GM12872 (cell line): Measurements from ENCODE around the gene MYO7B.

ENCODE experiments used
- TF ChIP-seq, protein P1 (sequence below): IDR thresholded peaks from 3 replicates; pipeline ENCODE4 v1.5.1; 2011; ENCODE audit warnings: low read depth, mild to moderate bottlenecking, low read length, moderate library complexity; ENCODE audit not compliant: insufficient read depth

MYO7B gene

GRCh38 chr2:127535918-127536317 is 435 bp downstream of the MYO7B start:
- TF ChIP-seq, protein P1, sequence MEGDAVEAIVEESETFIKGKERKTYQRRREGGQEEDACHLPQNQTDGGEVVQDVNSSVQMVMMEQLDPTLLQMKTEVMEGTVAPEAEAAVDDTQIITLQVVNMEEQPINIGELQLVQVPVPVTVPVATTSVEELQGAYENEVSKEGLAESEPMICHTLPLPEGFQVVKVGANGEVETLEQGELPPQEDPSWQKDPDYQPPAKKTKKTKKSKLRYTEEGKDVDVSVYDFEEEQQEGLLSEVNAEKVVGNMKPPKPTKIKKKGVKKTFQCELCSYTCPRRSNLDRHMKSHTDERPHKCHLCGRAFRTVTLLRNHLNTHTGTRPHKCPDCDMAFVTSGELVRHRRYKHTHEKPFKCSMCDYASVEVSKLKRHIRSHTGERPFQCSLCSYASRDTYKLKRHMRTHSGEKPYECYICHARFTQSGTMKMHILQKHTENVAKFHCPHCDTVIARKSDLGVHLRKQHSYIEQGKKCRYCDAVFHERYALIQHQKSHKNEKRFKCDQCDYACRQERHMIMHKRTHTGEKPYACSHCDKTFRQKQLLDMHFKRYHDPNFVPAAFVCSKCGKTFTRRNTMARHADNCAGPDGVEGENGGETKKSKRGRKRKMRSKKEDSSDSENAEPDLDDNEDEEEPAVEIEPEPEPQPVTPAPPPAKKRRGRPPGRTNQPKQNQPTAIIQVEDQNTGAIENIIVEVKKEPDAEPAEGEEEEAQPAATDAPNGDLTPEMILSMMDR: no peak

DNA sequence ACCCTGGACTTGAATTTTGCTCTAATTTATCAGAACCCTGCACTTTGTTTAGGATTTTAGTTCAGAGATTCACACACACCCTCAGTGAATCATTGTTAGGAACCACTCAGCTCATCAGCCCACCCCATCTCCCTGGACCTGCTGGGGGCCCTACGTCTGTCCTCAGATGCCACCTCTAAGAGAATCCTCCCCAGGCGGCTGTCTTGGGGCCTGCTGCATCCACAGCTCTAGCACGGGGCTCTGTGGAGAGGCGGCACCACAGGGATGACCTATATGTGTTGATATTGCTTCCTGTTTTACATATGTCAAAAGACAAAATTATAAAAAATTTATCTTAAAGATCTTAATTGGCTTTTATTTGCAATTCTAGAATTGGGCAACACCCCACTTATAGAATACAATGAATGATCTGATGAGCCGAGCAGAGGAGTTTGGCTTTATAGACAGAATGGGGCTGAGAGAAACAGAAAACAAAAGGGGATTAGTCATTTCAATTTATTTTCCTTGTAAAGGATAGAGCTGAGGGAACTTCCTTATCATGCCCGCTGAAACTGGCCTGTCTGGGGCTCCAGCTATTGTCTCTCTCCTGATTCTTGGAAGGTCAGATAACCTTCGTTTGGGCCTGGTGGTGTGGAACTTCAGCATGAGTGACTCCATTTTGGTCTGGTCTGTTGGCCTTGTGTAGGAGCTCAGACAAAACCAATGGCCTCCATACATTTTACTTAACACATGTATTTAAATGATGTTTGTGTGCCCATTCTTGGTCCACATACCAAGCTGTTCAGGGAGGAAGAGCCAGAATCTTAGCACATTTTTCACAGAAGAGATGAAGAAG is 1.4 kb downstream of the MYO7B start:
- TF ChIP-seq, protein P1: no peak

DNA sequence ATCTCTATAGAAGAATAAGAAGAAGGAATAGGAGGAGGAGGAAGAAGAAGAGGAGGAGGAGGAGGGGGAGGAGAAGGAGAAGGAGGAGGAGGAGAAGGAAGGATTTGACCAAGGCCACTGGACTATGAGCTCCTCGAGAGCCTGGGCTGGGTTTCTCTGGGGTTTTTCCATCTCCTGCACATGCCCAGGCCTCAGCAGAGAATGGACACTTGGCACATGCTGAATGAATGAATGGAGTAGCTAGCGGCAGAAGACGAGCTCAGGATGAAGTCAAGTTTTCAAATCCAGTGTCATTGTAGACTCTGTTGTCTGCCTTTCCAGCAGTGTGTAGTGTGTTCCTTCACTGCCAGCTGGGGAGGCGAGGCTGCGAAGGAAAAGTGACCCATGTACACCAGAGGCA is 2.2 kb downstream of the MYO7B start:
- TF ChIP-seq, protein P1: no peak

GRCh38 chr2:127541809-127542208 is 6.3 kb downstream of the MYO7B start:
- TF ChIP-seq, protein P1: no peak

DNA sequence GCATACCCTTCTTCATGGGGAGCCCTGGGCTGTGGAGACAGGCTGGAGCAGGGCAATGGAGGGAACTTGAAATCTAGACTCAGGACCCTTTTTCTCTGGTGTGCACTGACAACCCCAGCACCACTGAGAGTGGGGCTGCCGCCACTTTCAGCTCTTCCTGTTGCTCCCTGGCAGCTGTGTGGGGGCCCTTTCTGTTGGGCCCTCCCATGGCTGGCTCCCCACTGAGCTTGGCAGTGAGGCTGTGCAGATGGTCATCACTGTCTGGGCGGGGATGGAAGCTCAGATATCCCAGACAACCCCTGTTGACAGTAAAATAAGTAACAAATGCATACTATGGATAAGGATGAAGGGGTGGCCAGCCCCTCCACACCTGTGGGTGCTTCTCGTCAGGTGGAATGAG is 6.7 kb downstream of the MYO7B start:
- TF ChIP-seq, protein P1: no peak

- TF ChIP-seq, protein P1: no peak
Measured at GRCh38 chr2:127545189-127545588, 9.7 kb downstream of the MYO7B start.

- TF ChIP-seq, protein P1: no peak
Measured at GRCh38 chr2:127545796-127546195, 10.3 kb downstream of the MYO7B start.
